ENCODE data around the gene MAP3K14.

Gene MAP3K14

DNA sequence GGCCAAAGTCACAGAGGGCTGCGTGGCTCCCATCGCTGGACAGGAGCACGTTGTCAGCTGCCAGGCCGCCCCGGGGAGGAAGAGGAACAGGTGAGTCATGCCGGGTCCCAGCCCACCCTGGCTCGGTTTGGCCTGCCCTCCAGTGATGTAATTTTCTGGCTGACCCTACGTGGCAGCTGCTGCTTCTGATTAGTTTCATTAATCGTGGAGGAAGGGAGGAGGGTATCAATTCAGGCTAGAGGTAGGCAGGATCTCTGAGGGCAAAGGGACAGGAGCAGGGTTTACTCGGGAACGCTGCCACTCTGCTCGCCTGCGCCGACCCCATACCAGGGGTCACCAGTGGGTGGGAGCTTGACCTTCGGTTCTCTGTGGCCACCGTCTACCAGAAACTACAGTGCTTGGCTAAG, 43.3 kb downstream of the MAP3K14 start:
- Histone ChIP-seq H3K9me3 (ENCODE audit: low read depth, low read length) (no peaks in the 10 kb centered on the region), H3K36me3 (ENCODE audit: insufficient read depth, low read length) (no peaks in the 10 kb centered on the region), H3K4me3 (no peak overlapping the region), H3K27ac (no peak overlapping the region), H3K9ac (ENCODE audit: insufficient read length) (no peak overlapping the region)
- no peak for DNase-seq (ENCODE audit: low read depth, low spot score)
- TF ChIP-seq POLR2AphosphoS5 (IDR thresholded peaks at IDR 0.05; ENCODE audit: borderline replicate concordance, low read depth, low read length), result no peak
- no peak for TF ChIP-seq EZH2 (IDR thresholded peaks at IDR 0.05)
- TF ChIP-seq FOXP2 (optimal IDR thresholded peaks at IDR 0.05; ENCODE audit: control extremely low read depth, extremely low read length, insufficient read depth), result no peak

- no peak for TF ChIP-seq FOXP2 (optimal IDR thresholded peaks at IDR 0.05; ENCODE audit: control extremely low read depth, extremely low read length, insufficient read depth)
- no peak for TF ChIP-seq EZH2 (IDR thresholded peaks at IDR 0.05)
- Histone ChIP-seq H3K4me3 (no peak overlapping the region), H3K9me3 (ENCODE audit: low read depth, low read length) (no peaks in the 10 kb centered on the region), H3K27ac (no peak overlapping the region), H3K36me3 (ENCODE audit: insufficient read depth, low read length) (no peaks in the 10 kb centered on the region), H3K9ac (ENCODE audit: insufficient read length) (no peak overlapping the region)
- no peak for DNase-seq (ENCODE audit: low read depth, low spot score)
These were observed 45.2 kb downstream of the MAP3K14 start for GRCh38 chr17:45271603-45272002.

GRCh38 chr17:45270828-45271418, 45.9 kb downstream of the MAP3K14 start:
- no peak for TF ChIP-seq FOXP2 (optimal IDR thresholded peaks at IDR 0.05; ENCODE audit: control extremely low read depth, extremely low read length, insufficient read depth)
- TF ChIP-seq EZH2 (IDR thresholded peaks at IDR 0.05), result no peak
- TF ChIP-seq POLR2AphosphoS5 (IDR thresholded peaks at IDR 0.05; ENCODE audit: borderline replicate concordance, low read depth, low read length), result no peak
- Histone ChIP-seq H3K9ac (ENCODE audit: insufficient read length) (no peak overlapping the region), H3K4me3 (no peak overlapping the region), H3K36me3 (ENCODE audit: insufficient read depth, low read length) (no peaks in the 10 kb centered on the region), H3K9me3 (ENCODE audit: low read depth, low read length) (no peaks in the 10 kb centered on the region), H3K27ac (no peak overlapping the region)
- no peak for DNase-seq (ENCODE audit: low read depth, low spot score)

GRCh38 chr17:45269912-45270311, 46.9 kb downstream of the MAP3K14 start:
- no peaks in the 10 kb centered on the region for H3K36me3 ChIP-seq (ENCODE audit: insufficient read depth, low read length)
- no peaks in the 10 kb centered on the region for H3K9me3 ChIP-seq (ENCODE audit: low read depth, low read length)
- no peak overlapping the region for H3K9ac ChIP-seq (ENCODE audit: insufficient read length)
- TF ChIP-seq POLR2AphosphoS5 (IDR thresholded peaks at IDR 0.05; ENCODE audit: borderline replicate concordance, low read depth, low read length) (no peak), FOXP2 (optimal IDR thresholded peaks at IDR 0.05; ENCODE audit: control extremely low read depth, extremely low read length, insufficient read depth) (no peak), EZH2 (IDR thresholded peaks at IDR 0.05) (no peak)
- no peak overlapping the region for H3K27ac ChIP-seq
- H3K4me3 ChIP-seq, result no peak overlapping the region
- DNase-seq (ENCODE audit: low read depth, low spot score), result no peak

DNA sequence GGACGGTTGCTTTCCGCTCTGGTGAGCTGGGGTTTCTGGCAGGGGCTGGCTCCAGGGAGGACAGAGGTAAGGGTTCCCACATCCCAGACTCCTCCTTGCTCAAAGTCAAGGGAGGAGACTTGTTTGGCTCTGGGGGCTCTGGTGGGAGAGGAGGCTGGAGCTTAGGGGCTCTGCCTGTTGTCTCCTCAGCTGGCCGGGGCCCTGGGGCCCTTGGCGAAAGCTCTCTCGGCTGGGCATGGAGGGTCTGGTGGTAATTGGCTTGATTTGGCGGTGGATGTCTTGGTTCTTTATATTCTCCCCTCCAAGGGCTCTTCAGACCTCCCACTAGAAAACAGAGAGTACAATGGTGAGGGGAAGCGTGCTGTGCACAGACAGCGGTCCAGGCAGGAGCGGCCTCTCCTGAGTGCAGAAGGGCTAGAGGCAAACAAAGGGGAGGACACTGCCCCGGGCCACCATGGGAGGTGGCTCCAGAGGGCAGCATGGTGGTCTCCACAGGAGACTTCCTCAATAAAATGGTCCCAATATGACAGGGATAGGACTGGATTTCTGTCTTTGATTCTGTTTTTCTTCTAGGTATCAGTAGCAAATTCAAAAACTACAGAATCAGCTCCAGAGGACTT, 49.3 kb downstream of the MAP3K14 start:
- TF ChIP-seq EZH2 (IDR thresholded peaks at IDR 0.05) (no peak), POLR2AphosphoS5 (IDR thresholded peaks at IDR 0.05; ENCODE audit: borderline replicate concordance, low read depth, low read length) (no peak), FOXP2 (optimal IDR thresholded peaks at IDR 0.05; ENCODE audit: control extremely low read depth, extremely low read length, insufficient read depth) (no peak)
- DNase-seq (ENCODE audit: low read depth, low spot score), result no peak
- no peaks in the 10 kb centered on the region for H3K9me3 ChIP-seq (ENCODE audit: low read depth, low read length)
- H3K4me3 ChIP-seq, result no peak overlapping the region
- H3K9ac ChIP-seq (ENCODE audit: insufficient read length), result no peak overlapping the region
- H3K27ac ChIP-seq, result no peak overlapping the region
- H3K36me3 ChIP-seq (ENCODE audit: insufficient read depth, low read length), result no peaks in the 10 kb centered on the region

DNA sequence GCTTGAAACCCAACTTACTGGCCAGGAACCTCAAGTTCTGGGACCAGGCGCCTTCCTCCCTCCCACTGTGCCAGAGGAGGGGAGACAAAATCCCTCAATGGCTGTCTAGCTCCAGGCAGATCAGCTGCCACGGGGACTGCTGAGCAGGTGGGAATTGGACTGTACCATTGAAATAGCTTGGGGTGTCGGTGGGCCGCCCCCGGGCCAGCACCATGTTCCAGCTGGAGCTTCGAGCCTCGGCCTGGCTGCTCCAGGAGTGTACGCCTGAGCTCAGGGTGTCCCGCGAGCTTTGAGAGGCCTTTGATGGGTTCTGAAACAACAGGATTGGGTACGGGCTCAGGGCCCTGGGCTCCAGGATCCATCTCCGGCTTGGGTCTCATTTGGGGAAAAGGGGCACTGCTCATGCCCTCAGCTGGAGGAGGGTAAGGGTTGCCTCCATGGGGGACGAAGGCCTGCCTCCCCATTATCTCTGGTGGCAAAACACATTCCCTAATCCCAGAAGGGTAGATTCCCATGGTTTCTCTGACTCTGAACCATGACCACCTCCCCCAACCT, 50.4 kb downstream of the MAP3K14 start:
- H3K36me3 ChIP-seq (ENCODE audit: insufficient read depth, low read length), result no peaks in the 10 kb centered on the region
- TF ChIP-seq EZH2 (IDR thresholded peaks at IDR 0.05), result no peak
- no peak for TF ChIP-seq FOXP2 (optimal IDR thresholded peaks at IDR 0.05; ENCODE audit: control extremely low read depth, extremely low read length, insufficient read depth)
- no peak for TF ChIP-seq POLR2AphosphoS5 (IDR thresholded peaks at IDR 0.05; ENCODE audit: borderline replicate concordance, low read depth, low read length)
- no peak overlapping the region for H3K27ac ChIP-seq

GRCh38 chr17:45265821-45266220, 51.0 kb downstream of the MAP3K14 start:
- Histone ChIP-seq H3K36me3 (ENCODE audit: insufficient read depth, low read length) (no peaks in the 10 kb centered on the region), H3K9ac (ENCODE audit: insufficient read length) (no peak overlapping the region), H3K27ac (no peak overlapping the region), H3K4me3 (no peak overlapping the region), H3K9me3 (ENCODE audit: low read depth, low read length) (no peaks in the 10 kb centered on the region)
- no peak for DNase-seq (ENCODE audit: low read depth, low spot score)
- TF ChIP-seq FOXP2 (optimal IDR thresholded peaks at IDR 0.05; ENCODE audit: control extremely low read depth, extremely low read length, insufficient read depth) (no peak), EZH2 (IDR thresholded peaks at IDR 0.05) (no peak), POLR2AphosphoS5 (IDR thresholded peaks at IDR 0.05; ENCODE audit: borderline replicate concordance, low read depth, low read length) (no peak)

More for the DNA sequence above, 50.4 kb downstream of the MAP3K14 start:
- no peak overlapping the region for H3K4me3 ChIP-seq
- no peak overlapping the region for H3K9ac ChIP-seq (ENCODE audit: insufficient read length)
- no peak for DNase-seq (ENCODE audit: low read depth, low spot score)
- H3K9me3 ChIP-seq (ENCODE audit: low read depth, low read length), result no peaks in the 10 kb centered on the region

DNA sequence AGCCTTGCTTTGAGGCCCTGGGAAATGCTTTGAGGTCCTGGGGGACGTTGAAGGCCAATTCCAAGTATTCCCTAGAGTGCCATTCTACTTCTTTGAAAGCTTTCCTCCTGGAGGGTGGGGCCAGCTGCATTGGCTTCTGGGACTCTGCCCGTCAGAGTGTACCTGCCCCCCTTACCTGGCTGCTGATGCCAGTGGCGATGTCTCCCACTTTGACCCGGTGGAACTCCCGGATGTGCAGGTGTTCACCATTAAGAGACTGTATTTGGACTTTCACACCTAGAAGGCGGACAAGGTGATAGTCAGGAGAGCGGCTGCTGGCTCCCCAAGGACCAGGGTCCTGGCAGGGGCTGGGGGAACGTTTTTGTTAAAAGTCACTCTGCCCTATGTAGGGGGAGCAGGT, 51.8 kb downstream of the MAP3K14 start:
- no peak overlapping the region for H3K27ac ChIP-seq
- H3K9ac ChIP-seq (ENCODE audit: insufficient read length), result no peak overlapping the region
- no peak for DNase-seq (ENCODE audit: low read depth, low spot score)
- no peak overlapping the region for H3K4me3 ChIP-seq
- TF ChIP-seq POLR2AphosphoS5 (IDR thresholded peaks at IDR 0.05; ENCODE audit: borderline replicate concordance, low read depth, low read length), result no peak
- no peak for TF ChIP-seq FOXP2 (optimal IDR thresholded peaks at IDR 0.05; ENCODE audit: control extremely low read depth, extremely low read length, insufficient read depth)
- TF ChIP-seq EZH2 (IDR thresholded peaks at IDR 0.05), result no peak
- no peaks in the 10 kb centered on the region for H3K9me3 ChIP-seq (ENCODE audit: low read depth, low read length)
- H3K36me3 ChIP-seq (ENCODE audit: insufficient read depth, low read length), result no peaks in the 10 kb centered on the region

Data from SK-N-MC (cell line).